Memory B cell (primary cell): ENCODE results near the gene KCNMA1.

Experiments used
- ATAC-seq: fragments of 150-1000 bp; cut with Tn5 transposase; 2 replicates; pipeline ENCODE4 v1.10.0; 2021; ENCODE audit warnings: low read depth, mild to moderate bottlenecking, moderate library complexity
- DNase-seq, 2 donors: peaks; one replicate each; pipeline ENCODE4 v3.0.0; 2022; ENCODE audit warnings: low spot score in 2 of 2
- H3K27ac Mint-ChIP-seq: one replicate; pipeline ENCODE4 v1.8.0; 2022; ENCODE audit warnings: mild to moderate bottlenecking, moderate library complexity, mixed read lengths
- H3K27me3 Mint-ChIP-seq: one replicate; pipeline ENCODE4 v1.8.0; 2022; ENCODE audit warnings: mixed read lengths
- H3K36me3 Mint-ChIP-seq: one replicate; pipeline ENCODE4 v1.8.0; 2022; ENCODE audit warnings: mild to moderate bottlenecking, mixed read lengths
- H3K4me1 Mint-ChIP-seq: one replicate; pipeline ENCODE4 v1.8.0; 2022; ENCODE audit warnings: mixed read lengths
- H3K4me3 Mint-ChIP-seq: one replicate; pipeline ENCODE4 v1.8.0; 2022; ENCODE audit warnings: mild to moderate bottlenecking, moderate library complexity, mixed read lengths
- H3K9me3 Mint-ChIP-seq: one replicate; pipeline ENCODE4 v1.8.0; 2022; ENCODE audit warnings: mixed read lengths

KCNMA1 gene

DNA sequence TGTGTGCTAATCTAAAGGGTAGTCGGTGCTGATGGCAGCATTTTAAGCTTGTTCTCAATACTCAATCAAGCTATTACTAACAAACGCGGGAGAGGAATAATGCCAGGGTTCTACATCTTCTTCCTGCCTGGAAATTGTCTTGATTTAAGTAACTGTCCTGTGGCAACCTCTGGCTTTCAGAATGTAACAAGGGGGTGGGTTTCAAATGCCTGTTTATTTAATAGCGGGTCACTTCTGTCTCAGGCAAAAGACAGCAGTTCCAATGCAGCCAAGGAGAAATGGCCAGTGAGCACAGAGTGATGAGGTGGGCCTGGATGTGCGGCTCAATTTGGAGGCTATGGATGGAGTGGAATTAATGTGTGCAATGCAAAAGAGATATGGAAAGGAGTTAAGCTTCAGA lies 692.4 kb downstream of the KCNMA1 start:
- Mint-ChIP-seq H3K4me1 (no peaks in the 10 kb centered on the region), H3K27me3 (no peaks in the 10 kb centered on the region), H3K36me3 (no peaks in the 10 kb centered on the region), H3K27ac (no peak overlapping the region), H3K4me3 (no peak overlapping the region), H3K9me3 (no peaks in the 10 kb centered on the region)
- DNase-seq: no peak
- no peak for ATAC-seq

DNA sequence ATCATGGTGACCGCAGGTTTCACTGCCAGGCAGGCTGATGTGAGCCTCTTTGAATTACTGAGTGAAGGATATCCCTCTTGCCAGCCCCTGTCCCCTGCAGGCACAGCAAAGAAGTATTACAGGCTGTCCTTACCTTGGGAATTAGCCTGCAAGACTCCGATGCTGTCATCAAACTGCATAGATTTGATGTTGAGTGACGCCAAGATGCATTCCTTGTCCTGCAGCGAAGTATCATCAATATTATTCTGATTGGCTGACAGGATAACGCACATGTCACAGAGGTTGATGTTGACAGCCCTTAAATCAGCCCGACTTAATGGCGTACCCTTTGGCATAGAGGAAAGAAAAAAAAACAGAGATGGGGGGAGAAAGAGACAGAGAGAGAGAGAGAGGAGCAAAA lies 693.0 kb downstream of the KCNMA1 start:
- Mint-ChIP-seq H3K9me3 (no peaks in the 10 kb centered on the region), H3K36me3 (no peaks in the 10 kb centered on the region), H3K27ac (no peak overlapping the region), H3K4me3 (no peak overlapping the region), H3K27me3 (no peaks in the 10 kb centered on the region), H3K4me1 (no peaks in the 10 kb centered on the region)
- DNase-seq (no peak), ATAC-seq (no peak)

DNA sequence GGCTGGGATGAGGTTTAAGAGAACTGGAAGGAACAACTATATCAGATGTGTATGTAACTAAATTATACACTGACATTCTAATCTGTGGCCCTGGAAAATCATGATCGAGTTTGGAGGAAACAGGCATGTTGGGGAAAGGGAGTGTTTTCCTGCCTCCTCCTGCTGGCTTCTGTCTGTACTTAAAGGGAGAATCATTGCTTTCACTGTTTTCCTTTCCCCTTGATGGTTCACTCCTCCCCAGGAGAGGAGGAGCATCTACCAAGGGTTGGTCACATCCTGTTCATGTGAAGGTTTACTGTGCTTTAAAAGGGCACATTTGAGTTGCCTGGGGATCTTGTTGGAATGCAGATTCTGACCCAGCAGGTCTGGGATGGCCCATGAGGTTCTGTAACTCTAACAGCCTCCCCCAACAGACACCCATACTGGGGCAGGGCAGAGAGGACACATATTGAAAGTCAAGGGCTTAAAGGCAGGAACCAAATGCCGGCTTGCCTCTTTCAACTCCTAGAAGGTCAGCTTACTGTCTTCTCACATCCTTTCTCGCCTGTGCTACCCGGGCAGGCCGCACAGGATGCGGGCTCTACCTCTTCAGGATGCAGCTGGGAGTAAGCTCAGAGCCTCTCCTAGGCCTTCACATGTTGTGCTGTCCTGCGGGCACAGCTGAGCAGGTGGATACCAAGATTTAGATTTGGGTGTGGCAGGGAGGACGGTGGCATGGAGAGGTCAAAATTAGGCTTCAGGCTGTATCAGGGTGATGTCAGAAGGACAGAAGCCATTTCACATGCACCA lies 694.8 kb downstream of the KCNMA1 start:
- Mint-ChIP-seq H3K9me3 (no peaks in the 10 kb centered on the region), H3K36me3 (no peaks in the 10 kb centered on the region), H3K27me3 (no peaks in the 10 kb centered on the region), H3K27ac (no peak overlapping the region), H3K4me3 (no peak overlapping the region), H3K4me1 (no peaks in the 10 kb centered on the region)
- ATAC-seq (no peak), DNase-seq (no peak)

DNA sequence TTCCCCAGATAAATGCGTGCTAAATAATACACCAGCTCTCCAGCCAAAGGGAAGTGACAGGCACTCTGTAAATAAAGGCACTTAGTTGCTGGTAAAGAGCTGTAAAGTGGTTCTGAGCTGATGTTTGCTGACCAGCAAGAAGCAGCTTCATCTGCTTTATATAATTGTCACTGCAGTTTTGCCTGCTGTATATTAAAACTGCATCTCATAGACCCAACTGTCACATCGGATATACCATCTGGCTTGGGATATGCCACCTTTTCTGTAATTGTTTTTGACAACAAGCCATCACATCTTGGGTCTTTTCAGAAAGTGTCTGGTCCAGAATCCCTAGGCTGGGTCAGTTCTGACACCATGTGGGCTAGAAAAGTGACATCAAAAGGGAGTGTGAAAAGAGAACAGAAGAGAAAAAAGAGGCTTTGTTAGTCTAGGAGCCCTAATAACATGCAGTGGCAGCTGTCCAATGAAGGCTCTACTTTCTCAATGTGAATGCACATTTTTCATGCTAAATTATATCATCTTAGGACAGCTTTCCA lies 697.6 kb downstream of the KCNMA1 start:
- Mint-ChIP-seq H3K27ac (no peak overlapping the region), H3K4me3 (no peak overlapping the region), H3K9me3 (no peaks in the 10 kb centered on the region), H3K27me3 (no peaks in the 10 kb centered on the region), H3K4me1 (no peaks in the 10 kb centered on the region), H3K36me3 (no peaks in the 10 kb centered on the region)
- ATAC-seq (no peak), DNase-seq (no peak)

DNA sequence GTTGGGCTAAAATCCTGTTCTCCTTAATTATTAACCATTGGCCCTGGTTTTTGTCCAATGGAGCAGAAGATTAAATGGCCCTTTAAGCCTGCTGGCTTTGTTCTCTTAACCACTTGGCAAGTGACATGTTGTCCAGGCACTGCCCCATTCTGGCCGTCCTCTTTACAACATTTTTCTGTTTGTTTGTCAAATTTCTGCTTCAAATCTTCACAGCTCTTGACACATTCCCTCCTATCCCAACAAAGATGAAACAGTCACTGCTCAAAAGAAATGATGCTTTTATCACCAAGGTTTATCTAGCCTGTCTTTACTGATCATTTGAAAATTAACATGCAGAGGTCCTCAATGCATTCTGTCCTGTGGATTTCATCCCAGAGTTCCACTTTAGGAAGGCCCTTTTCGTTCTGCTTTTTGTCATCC lies 700.4 kb downstream of the KCNMA1 start:
- no peak for DNase-seq
- H3K9me3 Mint-ChIP-seq: no peaks in the 10 kb centered on the region
- H3K36me3 Mint-ChIP-seq: no peaks in the 10 kb centered on the region
- ATAC-seq: no peak
- no peak overlapping the region for H3K27ac Mint-ChIP-seq
- H3K4me1 Mint-ChIP-seq: no peaks in the 10 kb centered on the region
- H3K27me3 Mint-ChIP-seq: no peaks in the 10 kb centered on the region
- H3K4me3 Mint-ChIP-seq: no peak overlapping the region

DNA sequence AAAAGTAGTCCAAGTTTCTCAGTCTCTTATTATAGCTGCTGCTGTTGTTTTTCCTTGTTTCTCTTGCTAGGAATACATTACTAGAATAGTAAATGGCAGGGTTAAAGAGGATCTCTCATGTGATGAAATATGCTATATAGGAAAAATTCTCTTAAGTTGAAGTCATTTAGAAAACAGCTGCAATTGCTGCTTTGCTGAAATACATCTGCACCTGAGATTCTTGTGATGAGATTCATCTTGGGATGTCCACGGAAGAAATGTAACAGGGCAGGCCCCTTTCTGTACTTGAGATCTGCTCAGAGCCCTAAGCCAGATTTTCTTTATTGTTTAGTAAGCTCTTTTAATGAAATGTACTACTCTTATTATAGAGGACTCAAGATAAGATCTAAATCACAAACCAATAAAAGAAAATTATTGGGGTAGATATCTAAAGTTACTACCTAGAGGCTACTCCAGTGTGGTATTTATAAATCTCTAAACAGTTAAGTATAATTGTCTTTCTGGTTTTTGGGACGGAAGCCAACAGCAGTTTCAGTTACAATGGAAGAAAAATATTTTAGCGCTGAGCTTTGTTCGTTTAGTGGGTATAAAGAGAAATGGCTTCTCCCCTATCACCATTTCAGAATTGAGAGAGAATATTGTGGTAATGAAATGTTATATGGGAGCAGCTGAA lies 701.5 kb downstream of the KCNMA1 start:
- H3K36me3 Mint-ChIP-seq: no peaks in the 10 kb centered on the region
- H3K4me3 Mint-ChIP-seq: no peak overlapping the region
- peaks cover under 1% of the 10 kb centered on the region for H3K9me3 Mint-ChIP-seq
- no peak for ATAC-seq
- no peak for DNase-seq
- H3K27me3 Mint-ChIP-seq: no peaks in the 10 kb centered on the region
- H3K27ac Mint-ChIP-seq: no peak overlapping the region
- H3K4me1 Mint-ChIP-seq: no peaks in the 10 kb centered on the region

DNA sequence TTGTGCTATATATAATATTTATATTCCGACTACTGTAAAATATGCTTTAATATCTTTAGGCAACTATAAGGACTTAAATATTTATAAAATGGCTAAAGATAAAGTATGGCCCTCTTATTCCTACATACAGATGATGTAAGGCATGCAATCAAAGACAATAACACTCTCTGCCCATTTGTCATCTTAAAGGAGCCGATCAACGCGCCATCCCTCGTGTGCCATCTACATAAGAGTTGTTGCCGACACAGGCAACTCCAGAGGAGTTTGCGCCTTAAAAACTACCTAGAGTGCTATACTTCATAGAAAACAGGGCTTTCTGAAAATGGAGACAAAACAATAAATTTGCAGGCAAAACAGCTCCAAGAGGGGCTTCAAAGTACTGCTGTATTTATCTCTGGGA lies 709.0 kb downstream of the KCNMA1 start:
- Mint-ChIP-seq H3K27me3 (no peaks in the 10 kb centered on the region), H3K9me3 (peaks cover 8% of the 10 kb centered on the region), H3K4me1 (no peaks in the 10 kb centered on the region), H3K36me3 (peaks cover 2% of the 10 kb centered on the region), H3K4me3 (no peak overlapping the region), H3K27ac (no peak overlapping the region)
- ATAC-seq: no peak
- no peak for DNase-seq

DNA sequence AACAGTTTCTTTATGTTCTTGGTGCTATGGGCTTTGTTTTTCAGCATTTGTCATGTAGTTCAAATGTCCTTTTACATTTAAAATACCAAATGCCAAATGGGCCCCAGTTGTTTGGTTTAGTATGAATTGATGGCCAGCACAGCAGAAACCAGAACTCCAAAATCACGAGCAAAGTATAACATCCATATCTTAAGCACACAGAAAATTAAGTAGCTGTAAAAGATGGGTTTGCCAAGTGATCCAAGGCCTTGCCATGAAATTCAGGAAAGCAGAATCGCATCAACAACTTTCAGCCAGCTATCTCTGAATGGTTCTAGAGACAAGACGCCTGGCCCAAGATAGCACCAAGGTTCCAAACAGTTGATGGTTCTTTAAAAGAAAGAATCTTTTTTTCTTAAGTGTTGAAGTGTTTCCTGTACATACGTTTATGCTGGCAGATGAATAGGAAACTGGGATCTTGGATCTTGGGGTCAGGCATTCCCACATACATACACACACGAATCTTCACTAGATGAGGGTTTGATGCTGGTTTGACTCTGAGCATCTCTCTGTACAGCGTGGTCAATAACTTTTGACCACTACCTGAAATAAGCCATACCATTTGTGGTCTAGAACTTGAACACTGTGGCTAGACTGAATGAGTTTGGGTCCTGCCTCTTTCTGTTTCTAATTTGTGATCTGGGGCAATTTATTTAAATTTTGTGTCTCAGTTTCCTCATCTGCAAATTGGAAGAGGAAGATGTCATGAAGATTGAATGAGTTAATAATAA lies 711.8 kb downstream of the KCNMA1 start:
- Mint-ChIP-seq H3K36me3 (peaks cover 2% of the 10 kb centered on the region), H3K27me3 (no peaks in the 10 kb centered on the region), H3K4me3 (no peak overlapping the region), H3K27ac (no peak overlapping the region), H3K4me1 (no peaks in the 10 kb centered on the region), H3K9me3 (peaks cover 5% of the 10 kb centered on the region)
- DNase-seq (no peak), ATAC-seq (no peak)

DNA sequence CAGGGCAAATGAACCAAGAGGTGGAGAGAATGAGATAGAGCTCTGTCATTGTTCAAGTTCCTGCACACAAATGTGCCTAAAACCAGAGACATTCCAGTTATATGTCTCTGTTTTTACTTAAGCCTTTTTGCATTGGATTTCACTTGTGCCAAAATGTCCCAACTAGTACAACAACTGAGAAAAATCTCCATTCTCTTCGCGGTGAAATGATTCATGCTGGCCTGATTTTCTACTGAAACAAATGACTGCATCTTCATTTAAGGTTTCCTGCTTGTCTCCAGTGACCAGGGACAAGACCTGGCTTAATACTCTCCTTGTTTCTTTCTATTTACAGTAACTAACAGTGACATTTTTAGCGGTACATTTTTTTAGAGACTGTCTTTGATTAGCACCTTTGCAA lies 714.9 kb downstream of the KCNMA1 start:
- no peak overlapping the region for H3K27ac Mint-ChIP-seq
- ATAC-seq (no peak), DNase-seq (no peak)
- no peaks in the 10 kb centered on the region for H3K36me3 Mint-ChIP-seq
- H3K4me3 Mint-ChIP-seq: no peak overlapping the region
- H3K9me3 Mint-ChIP-seq: no peaks in the 10 kb centered on the region
- no peaks in the 10 kb centered on the region for H3K27me3 Mint-ChIP-seq
- no peaks in the 10 kb centered on the region for H3K4me1 Mint-ChIP-seq

DNA sequence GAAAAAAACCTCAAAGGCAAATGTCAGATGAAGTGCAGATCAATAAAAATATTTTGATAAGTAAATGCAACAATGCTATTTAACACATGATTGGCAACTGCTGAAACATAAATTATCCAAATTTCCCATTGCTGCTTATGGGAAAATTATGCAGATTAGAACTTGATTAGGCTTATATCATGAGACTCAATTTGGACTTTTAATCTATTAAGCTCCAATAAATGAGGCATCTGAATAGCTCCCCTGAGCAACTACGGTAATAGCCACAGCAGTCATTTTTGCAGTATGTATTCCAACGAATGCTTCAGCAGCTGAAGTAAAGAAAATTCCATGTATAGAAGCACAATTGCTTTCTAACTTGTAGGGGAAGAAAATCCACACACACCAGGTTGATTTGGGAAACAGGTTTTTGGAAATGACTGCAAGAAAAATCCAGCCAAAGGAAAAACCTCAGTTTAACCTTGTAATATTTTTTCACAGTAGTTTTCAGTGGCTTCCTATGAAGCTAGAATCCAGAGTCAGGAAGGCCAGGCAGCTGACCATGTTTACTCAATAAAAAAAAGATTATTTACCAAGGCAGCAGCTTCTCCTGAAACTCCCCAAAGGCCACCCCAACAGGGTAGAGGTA lies 716.1 kb downstream of the KCNMA1 start:
- Mint-ChIP-seq H3K4me3 (no peak overlapping the region), H3K36me3 (no peaks in the 10 kb centered on the region), H3K9me3 (no peaks in the 10 kb centered on the region), H3K4me1 (no peaks in the 10 kb centered on the region), H3K27me3 (no peaks in the 10 kb centered on the region), H3K27ac (no peak overlapping the region)
- DNase-seq (no peak), ATAC-seq (no peak)

DNA sequence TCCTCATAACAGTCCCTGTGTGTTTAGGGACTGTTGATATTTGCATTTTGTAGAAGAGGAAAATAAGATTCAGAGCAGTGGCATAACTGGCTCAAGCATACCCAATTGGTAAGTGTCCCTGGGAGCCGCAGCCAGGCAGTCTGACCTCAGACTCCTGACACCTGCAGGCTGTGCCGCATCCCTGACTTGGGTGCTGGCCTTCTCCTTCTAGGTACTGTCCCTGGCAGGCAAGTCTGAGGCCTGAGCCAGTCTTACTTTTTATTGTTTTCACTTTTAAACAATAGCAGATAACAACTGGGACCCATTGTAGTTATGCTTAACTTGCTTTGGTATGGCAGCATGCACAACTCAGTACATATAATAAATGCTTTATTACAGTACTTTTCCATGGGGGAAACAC lies 717.0 kb downstream of the KCNMA1 start:
- H3K27me3 Mint-ChIP-seq: no peaks in the 10 kb centered on the region
- ATAC-seq (no peak), DNase-seq (no peak)
- no peaks in the 10 kb centered on the region for H3K4me1 Mint-ChIP-seq
- no peak overlapping the region for H3K4me3 Mint-ChIP-seq
- H3K9me3 Mint-ChIP-seq: no peaks in the 10 kb centered on the region
- H3K36me3 Mint-ChIP-seq: no peaks in the 10 kb centered on the region
- H3K27ac Mint-ChIP-seq: no peak overlapping the region

DNA sequence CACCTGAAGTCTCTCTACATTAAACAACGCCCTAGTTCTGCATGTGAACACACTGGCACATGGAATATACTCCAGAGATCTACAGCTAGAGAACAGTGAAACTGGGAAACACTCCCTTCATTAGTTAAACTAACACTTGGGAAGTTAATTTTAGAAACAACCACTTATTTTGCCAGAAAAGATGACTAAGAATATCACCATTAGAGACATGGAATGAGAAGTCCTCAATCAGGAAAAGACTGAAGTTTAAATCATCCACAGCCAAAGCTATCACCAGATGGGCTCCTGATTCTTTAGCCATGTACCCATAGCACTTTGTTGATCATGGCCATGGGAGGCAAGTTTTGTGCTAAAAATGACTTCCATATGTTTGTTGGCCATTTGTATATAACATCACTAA lies 719.5 kb downstream of the KCNMA1 start:
- Mint-ChIP-seq H3K4me3 (no peak overlapping the region), H3K4me1 (no peaks in the 10 kb centered on the region), H3K36me3 (no peaks in the 10 kb centered on the region), H3K27me3 (no peaks in the 10 kb centered on the region), H3K9me3 (no peaks in the 10 kb centered on the region), H3K27ac (no peak overlapping the region)
- no peak for ATAC-seq
- no peak for DNase-seq

DNA sequence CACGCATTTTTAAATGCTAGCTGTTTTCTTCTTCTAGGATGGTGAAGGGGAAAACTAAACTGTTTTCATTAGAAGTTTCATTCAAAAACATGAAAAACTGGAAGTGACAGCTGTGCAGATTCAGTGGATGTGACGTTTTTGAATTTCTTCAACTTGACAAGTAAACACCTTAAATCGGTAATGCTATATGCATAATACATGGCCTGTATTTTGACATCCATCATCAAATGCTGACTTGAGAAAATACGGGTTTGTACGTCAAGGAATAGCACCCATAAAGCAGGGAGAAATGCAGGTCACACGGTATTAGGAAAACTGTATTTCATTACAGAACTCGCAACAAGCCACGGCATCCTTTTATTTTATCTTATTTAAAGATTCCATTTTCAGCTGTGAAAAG lies 720.5 kb downstream of the KCNMA1 start:
- no peaks in the 10 kb centered on the region for H3K36me3 Mint-ChIP-seq
- H3K27me3 Mint-ChIP-seq: no peaks in the 10 kb centered on the region
- no peak overlapping the region for H3K27ac Mint-ChIP-seq
- DNase-seq (no peak), ATAC-seq (no peak)
- no peaks in the 10 kb centered on the region for H3K4me1 Mint-ChIP-seq
- H3K4me3 Mint-ChIP-seq: no peak overlapping the region
- H3K9me3 Mint-ChIP-seq: no peaks in the 10 kb centered on the region

DNA sequence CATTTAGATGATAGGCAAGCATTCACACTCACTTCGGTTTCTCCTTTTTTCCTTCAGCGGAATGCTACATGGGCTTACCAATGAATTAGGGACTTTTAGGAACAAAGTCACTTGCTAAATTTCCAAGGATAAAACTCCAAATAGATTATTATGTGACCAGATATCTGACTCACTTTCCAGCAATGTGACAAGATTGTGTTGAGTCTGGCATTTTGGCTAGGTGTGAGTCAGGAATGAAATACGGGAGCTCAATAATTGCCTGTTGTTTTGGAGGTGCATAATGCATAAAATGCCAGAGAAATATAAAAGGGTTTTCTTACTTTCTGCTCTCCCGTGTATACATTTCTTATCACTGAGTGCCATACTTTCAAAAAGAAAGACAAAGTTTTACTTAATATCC lies 721.1 kb downstream of the KCNMA1 start:
- H3K4me1 Mint-ChIP-seq: no peaks in the 10 kb centered on the region
- H3K27ac Mint-ChIP-seq: no peak overlapping the region
- no peak overlapping the region for H3K4me3 Mint-ChIP-seq
- no peaks in the 10 kb centered on the region for H3K36me3 Mint-ChIP-seq
- no peaks in the 10 kb centered on the region for H3K27me3 Mint-ChIP-seq
- no peak for DNase-seq
- no peak for ATAC-seq
- H3K9me3 Mint-ChIP-seq: no peaks in the 10 kb centered on the region
